Cerebellar nuclear complex (tissue), 1 donor: ENCODE data around the gene KIF4A.
"Not testable (repeated sequence)": the region's sequence is repeated elsewhere in the genome, so short reads cannot be mapped to it uniquely, and the experiment has no call there.

ENCODE experiments used
- DNase-seq, 2 experiments: peaks; one replicate each; lab custom pipeline; 2025; lab: John Stamatoyannopoulos, UW

The KIF4A gene

DNA sequence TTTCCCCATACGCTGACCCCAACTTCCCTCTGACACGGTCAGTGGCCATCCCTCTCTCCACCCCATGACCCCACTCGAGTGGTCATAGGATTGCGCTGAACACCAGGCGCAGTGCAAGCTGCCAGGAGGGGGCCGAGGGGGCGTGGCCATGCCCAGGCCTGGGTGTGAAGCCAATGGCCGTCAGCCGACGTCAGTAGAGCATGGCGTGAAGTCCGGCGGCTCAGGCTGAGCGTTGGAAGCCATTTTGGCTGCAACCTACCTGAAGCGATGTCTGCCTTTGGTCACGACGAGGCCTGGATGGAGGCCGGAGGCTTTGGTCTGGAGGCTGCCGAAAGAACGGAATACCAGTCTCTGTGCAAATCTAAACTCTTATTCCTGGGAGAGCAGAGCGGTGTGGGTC is 8.0 kb upstream of the KIF4A start, which contains the start of gene RAB41:
Gene RAB41 (plus strand): TSS at position 222 of the 400 bp plus-strand sequence. CDS start 46 bp downstream, at position 268.
- no peak for DNase-seq

DNA sequence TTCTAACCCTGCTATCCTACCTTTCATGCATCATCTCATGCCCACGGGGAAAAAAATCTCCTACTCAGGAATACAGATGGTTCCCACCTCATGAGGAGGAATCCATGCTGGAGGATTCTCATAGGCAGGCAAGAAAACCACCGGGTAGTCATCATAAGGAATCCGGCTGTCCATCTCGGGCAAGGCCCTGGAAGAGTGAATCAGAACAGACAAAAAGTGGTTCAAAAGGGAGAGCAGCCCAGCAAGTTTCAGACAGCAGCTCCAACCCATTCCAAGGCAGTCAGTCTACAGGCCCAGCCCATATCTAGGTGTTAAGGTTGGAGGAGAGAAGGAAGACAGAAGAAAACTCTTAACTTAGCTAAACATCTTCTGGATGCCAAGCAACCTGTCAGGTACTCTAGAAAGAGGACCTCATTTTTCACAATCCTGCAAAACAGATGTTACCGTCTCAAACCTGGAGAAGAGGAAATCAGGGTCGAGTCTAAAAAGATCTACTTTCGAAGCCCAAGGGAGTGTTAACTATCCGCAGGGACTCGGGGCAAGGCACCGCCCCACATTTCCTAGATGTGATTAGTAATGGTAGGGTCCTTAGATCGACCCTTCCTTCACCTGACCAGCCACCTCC is 624 bp upstream of the KIF4A start:
- no peak for DNase-seq

DNA sequence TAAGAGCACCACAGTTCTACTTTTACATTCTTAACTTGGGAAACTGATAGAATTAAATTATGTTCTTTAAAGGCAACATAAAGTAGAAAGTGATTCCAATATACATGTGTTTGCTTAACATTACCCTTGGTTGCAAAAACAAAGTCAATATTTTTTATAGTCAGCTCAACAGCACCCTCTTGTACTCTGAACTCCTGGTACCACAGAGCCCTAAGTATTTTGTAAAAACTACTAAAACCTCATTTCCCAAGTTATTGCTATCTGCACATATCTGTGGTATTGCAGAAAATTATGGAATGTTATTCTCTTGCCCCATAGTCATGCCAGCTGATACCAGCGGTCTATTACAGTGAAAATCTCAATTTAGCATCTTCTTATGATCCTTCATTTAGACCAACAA is 2.9 kb downstream of the KIF4A start:
- no peak for DNase-seq

DNA sequence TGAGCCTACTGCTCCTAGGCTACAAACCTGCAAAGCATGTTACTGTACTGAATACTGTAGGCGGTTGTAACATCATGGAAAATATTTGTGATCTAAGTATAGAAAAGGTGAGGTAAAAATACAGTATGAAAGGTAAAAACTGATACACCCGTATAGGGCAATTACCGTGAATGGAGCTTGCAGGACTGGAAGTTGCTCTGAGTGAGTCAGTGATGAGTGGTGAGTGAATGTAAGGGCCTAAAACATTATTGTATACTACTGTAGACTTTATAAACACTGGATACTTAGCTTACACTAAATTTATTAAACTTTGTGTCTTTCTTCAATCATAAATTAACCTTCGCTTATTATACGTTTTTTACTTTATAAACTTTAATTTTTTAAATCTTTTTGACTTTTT is 3.7 kb downstream of the KIF4A start:
- no peak for DNase-seq

DNA sequence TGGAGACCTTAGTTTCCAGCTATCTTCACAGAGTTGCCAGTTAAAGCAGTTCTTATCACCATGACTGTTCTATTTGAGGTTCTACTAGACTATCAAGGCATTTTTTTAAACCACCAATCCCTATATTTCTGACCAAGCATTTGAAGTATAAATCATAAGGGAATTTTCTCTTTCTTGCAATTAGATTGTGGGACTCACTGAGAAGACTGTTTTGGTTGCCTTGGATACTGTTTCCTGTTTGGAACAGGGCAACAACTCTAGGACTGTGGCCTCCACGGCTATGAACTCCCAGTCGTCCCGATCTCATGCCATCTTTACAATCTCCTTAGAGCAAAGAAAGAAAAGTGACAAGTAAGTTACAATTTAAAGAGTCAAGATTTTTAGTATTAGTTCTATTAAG is 11.8 kb downstream of the KIF4A start:
- no peak for DNase-seq

DNA sequence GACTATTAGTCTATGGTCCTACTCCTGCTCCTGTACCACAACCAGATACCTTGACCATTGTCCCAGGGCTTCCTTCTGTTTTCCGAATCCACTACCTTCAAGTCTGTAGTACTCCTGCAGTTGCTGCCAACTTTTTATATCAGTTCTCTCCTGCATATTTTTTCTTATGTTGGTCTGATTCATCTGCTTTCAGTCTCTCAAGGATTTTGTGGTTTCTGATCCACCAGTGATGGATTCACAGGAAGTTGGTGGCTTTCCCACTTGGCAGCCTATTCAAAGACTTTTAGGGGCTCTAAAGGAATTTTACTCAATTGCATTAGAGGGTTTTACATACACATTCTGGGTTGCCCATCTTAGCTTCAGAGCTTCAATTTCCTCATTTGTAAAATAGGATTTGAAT is 23.6 kb downstream of the KIF4A start:
- no peak for DNase-seq

DNA sequence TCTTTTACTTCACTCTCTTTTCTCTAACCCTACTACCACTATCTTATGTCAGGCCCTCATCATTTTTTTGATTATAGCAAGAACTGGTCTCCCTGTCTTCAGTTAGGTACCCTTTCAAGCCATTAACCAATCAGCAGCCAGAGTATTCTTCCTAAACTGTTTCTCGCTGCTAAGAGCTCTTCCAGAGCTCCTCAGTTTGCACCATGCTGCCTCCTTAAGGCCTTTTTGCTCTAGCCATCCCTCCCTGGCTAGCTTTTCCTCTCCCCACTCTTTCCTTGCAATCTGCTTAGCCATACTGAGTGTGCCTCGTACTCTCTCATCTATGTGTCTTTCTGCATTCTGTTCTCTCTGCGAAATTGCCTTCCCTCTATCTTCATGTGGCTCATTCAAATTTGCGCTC is 32.9 kb downstream of the KIF4A start:
- DNase-seq, result no peak

DNA sequence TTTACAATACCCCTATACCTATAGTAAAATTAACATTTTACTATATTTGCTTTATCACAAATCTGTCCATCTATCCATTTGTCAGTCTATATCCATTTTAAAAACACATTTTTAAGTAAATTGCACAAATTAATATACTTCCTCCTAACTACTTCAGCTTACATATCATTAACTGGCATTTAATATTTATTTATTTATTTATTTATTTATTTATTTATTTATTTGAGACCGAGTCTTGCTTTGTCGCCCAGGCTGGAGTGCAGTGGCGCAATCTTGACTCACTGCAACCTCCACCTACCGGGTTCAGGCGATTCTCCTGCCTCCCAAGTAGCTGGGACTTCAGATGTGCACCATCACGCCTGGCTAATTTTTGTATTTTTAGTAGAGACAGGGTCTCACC is 33.7 kb downstream of the KIF4A start:
- DNase-seq, result not testable (repeated sequence)

DNA sequence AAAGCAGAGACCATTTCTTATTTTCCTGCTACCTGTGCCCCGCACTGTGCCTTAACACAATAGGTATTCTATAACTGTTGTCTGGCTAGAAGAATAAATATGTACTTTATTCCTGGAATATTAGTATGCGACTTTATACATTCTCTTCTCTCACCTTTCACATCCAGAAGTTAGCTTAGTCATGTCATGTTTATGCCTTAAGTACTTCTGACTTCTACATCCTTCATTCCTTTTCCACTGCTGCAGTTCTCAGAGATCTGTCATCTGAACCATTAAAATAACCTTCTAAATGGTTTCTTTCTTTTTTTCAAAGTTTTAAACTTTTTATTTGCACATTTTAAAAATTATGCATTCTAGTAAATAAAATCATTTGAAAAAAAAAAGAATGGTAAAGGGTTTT is 34.4 kb downstream of the KIF4A start:
- no peak for DNase-seq

DNA sequence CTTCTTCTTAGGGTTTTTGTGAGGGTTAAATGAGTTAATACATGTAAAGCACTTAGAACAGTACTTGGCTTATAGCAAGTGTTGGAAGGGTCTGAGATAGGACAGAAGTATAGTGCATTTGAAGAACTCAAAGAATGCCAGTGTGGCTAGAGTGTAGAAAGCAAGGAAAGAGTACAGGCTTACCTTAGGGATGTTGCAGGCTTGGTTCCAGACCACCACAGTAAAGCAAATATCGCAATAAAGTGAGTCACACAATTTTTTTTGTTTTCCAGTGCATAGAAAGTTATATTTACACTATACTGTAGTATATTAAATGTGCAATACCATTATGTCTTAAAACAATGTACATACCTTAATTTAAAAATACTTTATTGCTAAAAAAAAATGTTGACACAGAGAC is 41.3 kb downstream of the KIF4A start:
- no peak for DNase-seq

DNA sequence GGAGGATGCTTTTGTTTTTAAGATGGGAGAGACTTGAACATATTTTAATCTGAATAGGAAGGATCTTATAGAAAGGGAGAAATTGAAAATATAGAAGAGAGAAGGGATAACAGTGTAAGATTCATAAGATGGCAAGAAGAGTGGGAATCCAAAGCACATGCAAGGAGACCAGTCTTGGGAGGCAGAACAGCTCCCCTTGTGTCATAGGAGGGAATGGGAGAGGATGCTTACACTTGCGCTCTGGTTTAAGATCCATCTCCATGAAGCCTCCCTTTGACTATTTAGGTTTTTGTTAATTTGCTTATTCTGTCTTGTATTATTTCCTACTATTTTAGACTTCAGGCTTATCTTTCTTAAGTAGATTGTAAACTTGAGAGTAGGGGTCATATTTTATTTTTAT is 42.7 kb downstream of the KIF4A start:
- DNase-seq, result no peak

DNA sequence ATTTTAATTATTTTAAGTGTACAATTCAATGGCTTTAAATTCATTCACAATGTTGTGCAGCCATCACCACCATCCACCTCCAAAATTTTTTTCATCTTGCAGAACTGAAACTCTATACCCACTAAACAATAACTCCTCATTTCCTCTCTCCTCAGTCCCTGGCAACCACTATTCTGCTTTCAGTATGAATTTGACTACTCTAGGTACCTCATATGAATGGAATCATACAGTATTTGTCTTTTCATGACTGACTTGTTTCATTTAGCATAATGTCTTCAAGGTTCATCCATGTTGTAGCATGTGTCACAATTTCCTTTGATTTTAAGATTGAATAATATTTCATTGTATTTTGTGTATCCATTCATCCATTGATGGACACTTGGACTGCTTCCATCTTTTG is 46.9 kb downstream of the KIF4A start:
- no peak for DNase-seq

DNA sequence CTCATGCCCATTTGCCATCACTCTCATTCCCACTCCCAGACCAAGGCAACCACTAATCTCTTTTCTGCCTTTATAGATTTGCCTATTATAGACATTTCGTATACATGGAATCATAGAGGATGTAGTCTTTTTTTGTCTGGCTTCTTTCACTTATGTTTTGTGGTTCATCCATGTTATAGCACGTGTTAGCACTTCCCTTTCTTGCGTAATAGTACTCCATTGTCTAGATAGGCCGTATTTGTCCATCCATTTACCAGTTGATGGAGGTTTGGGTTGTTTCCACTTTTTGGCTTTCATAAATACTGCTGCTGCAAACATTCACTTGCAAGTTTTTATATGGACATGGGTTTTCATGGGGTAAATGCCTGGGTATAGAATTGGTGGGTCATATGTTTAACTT is 48.4 kb downstream of the KIF4A start:
- no peak for DNase-seq

DNA sequence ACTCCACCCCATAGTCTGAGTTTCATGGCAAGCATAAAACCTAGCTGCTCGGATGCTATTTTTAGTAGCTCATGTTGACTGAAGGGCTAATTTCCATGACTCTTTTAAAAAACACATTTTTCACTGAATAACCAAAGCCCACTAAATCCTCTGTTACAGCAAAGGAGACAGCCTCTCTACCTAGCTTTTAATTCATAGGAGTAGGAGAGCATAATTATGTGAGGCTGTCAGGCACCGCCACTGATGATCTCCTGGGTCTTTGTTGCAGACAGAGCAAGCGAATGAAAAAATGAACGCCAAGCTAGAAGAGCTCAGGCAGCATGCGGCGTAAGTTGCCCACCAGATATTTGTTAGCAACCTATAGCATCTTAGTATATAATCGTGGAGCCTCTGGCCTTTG is 53.5 kb downstream of the KIF4A start:
- no peak for DNase-seq

DNA sequence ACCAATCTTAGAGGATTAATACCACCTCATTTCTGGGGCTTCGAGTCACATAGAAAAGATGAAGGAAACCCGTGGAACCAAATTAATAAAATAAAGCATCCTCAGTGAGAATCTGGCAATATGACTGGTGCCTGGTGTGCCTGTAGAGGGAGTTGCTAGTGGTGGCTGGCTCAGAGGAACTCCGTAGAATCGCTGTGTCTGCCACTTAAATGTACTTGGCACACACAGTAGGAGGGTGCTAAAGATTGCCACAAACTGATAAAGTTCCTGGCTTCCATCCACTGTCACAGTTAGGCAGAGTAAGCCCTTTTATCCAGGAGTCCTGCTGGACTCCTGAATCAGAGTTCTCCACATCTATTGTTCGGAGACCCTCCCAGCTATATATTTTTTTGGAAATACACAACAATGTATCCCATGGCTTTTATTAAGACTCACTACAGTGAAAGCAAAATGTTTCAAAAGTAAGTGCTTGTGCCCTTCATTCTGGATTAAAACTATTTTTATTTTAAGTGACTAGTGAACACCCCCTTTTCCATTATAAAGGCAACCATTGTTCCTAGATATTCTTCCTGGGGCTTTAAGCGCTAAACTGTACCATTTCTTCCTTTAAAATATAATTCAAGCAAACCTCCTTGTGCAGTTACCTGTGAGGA is 56.6 kb downstream of the KIF4A start:
- no peak for DNase-seq

DNA sequence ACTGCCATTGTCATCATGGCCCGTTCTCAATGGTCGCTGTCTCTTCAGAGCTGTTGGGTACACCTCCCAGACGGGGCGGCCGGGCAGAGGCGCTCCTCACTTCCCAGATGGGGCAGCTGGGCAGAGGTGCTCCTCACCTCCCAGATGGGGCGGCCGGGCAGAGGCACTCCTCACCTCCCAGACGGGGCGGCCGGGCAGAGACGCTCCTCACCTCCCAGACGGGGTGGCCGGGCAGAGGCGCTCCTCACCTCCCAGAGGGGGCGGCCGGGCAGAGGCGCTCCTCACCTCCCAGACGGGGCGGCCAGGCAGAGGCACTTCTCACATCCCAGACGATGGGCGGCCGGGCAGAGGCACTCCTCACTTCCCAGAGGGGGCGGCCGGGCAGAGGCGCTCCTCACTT is 58.9 kb downstream of the KIF4A start:
- DNase-seq, result not testable (repeated sequence)

DNA sequence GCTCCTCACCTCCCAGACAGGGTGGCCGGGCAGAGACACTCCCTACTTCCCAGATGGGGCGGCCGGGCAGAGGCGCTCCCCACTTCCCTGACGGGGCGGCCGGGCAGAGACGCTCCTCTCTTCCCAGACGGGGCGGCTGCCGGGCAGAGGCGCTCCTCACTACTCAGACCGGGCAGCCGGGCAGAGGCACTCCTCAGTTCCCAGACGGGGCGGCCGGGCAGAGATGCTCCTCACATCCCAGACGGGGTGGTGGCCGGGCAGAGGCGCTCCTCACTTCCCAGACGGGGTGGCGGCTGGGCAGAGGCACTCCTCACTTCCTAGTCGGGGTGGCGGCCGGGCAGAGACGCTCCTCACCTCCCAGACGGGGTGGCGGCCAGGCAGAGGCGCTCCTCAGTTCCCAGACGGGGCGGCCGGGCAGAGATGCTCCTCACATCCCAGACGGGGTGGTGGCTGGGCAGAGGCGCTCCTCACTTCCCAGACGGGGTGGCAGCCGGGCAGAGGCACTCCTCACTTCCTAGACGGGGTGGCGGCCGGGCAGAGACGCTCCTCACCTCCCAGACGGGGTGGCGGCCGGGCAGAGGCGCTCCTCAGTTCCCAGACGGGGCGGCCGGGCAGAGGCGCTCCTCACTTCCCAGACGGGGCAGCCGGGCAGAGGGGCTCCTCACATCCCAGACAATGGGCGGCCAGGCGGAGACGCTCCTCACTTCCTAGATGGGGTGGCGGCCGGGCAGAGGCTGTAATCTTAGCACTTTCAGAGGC is 59.6 kb downstream of the KIF4A start:
- DNase-seq, result not testable (repeated sequence)

DNA sequence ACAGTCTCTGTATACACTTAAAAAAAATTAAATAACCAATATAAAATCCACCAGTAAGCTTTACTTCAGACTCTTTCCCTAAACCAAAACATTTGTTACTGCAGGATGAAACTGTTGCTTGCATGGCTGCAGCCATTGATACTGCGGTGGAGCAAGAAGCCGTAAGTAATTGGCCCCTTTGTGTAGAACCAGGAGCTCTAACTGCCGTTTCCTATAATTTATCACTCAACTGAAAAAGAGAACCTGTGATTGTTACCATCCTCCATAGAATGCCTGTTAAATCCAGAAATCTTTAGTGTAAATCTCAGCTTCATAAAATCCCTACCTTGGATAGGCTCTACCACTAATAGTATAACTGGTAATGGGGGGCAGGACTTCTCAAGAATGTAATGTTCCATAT is 62.6 kb downstream of the KIF4A start:
- no peak for DNase-seq

DNA sequence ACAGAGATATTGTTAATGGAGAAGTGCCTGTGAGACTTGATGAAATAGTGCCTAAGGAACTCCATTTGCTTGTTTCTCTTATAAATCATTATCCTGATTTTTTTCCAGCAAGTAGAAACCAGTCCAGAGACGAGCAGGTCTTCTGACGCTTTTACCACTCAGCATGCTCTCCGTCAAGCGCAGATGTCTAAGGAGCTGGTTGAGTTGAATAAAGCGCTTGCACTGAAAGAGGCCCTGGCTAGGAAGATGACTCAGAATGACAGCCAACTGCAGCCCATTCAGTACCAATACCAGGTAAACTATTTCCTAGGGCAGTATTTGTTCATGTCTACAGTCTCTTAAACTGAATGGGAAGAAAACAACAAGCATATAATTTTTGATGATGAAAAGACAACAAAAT is 63.6 kb downstream of the KIF4A start:
- no peak for DNase-seq

DNA sequence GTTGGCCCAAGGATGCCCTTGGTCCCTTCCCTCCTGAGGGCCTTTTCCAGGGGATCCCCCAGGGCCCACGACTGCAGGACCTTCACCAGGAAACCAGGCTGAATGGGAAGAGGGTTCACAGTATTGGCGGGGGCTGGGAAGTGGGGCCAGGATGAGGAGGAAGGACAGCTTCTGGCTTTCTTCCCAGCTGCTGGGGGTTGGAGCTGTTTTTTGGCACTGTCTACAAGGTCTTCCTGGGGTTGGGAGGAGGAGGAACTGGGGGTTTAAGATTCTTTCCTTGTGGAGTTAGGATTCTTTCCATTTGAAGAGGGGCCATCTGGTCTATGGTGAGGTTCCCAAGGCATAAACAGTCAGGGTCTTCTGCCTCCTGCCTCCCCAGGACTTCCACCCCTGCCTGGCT is 64.8 kb downstream of the KIF4A start:
- DNase-seq, result no peak

DNA sequence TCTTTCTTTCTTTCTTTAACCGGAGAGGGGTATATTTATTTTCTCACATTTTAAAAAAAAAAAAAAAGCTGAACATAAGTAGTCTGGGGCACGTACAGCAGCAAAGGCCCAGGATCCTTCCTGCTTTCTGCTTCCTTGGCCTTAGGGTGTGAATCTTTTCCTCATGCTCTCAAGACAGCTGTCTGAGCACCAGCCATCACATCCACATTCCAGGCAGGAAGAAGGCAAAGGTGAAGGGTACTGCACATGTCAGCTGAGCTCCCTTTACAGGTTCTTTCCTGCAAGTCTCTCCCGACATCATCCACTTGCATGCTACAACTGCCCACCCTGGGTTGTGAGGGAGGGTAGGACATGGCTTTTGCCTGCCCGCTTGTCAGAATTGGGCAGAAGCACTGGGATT is 69.6 kb downstream of the KIF4A start:
- DNase-seq, result no peak

DNA sequence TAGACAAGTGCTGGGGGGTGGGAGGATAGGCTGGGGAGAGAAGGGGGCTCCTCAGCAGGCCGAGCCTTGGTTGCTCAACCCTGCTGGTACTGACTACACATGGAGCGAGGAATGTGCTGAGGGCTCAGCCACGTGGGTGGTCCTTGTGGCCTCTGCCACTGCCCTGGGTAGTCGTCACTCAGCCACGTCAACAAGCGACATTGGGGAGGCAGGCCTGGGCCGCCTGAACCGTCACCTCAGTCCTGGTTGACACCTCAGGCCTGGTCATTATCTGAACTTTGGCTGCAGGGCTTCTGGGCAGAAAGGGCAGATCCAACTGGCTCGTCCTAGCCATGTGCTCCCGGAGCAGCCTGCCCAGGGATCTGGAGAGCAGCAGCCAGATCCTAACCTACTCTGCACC is 70.5 kb downstream of the KIF4A start:
- DNase-seq, result no peak

DNA sequence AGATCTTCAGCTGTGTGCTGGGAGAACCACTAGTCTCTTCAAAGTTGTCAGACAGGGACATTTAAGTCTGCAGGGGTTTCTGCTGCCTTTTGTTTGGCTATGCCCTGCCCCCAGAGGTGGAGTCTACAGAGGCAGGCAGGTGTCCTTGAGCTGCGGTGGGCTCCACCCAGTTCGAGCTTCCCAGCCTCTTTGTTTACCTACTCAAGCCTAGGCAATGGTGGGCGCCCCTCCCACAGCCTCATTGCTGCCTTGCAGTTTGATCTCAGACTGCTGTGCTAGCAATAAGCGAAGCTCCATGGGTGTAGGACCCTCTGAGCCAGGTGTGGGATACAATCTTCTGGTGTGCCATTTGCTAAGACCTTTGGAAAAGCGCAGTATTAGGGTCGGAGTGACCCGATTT is 78.8 kb downstream of the KIF4A start:
- not testable (repeated sequence) for DNase-seq
